ENCODE data around the gene ENOX1. TPM values are rescaled to one million over a fixed set of nuclear protein-coding genes. Genes with fewer than 3 reads are reported as not detected.

The ENOX1 gene
- total and polyA plus RNA-seq, 2 of the 8 experiments (the other 6 are each of a cell fraction or from before 2014, with no cell fraction given) = 0.23 to 0.37 TPM

DNA sequence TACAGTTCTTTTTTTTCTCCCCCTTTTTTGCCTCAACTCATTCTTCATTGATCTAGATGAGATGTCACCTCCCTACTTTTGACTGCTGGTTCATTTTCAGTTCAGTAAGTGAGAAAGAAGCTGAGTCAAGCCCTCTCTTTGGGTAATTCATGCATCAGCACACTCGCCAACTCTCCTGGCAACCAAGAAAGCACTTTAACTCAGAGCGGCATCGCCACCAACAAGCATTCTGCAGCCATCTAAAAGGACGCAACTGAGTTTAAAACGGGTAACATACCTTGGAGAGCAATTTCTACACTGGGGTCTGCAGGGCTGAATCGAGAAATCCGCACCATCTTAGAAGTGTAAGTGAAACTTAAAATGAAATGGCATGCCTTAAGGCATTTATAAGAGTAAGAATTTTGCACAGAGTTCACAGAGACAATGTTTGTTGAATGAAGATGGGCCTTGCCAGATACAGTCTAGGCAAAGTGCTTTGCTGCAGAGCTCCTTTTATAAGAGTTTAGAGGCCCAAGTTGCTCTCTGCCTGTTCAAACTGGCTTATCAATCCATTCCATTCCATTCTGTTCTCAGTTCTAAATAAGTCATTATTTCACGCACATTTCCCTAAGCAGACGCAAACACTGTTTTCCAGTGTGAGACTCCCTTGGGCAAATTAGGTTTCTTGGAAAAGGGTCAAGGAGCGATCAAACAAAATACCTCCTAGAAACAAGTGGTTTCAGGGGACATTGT, 338.0 kb downstream of the ENOX1 start (continued):
- TF ChIP-seq, protein P1, sequence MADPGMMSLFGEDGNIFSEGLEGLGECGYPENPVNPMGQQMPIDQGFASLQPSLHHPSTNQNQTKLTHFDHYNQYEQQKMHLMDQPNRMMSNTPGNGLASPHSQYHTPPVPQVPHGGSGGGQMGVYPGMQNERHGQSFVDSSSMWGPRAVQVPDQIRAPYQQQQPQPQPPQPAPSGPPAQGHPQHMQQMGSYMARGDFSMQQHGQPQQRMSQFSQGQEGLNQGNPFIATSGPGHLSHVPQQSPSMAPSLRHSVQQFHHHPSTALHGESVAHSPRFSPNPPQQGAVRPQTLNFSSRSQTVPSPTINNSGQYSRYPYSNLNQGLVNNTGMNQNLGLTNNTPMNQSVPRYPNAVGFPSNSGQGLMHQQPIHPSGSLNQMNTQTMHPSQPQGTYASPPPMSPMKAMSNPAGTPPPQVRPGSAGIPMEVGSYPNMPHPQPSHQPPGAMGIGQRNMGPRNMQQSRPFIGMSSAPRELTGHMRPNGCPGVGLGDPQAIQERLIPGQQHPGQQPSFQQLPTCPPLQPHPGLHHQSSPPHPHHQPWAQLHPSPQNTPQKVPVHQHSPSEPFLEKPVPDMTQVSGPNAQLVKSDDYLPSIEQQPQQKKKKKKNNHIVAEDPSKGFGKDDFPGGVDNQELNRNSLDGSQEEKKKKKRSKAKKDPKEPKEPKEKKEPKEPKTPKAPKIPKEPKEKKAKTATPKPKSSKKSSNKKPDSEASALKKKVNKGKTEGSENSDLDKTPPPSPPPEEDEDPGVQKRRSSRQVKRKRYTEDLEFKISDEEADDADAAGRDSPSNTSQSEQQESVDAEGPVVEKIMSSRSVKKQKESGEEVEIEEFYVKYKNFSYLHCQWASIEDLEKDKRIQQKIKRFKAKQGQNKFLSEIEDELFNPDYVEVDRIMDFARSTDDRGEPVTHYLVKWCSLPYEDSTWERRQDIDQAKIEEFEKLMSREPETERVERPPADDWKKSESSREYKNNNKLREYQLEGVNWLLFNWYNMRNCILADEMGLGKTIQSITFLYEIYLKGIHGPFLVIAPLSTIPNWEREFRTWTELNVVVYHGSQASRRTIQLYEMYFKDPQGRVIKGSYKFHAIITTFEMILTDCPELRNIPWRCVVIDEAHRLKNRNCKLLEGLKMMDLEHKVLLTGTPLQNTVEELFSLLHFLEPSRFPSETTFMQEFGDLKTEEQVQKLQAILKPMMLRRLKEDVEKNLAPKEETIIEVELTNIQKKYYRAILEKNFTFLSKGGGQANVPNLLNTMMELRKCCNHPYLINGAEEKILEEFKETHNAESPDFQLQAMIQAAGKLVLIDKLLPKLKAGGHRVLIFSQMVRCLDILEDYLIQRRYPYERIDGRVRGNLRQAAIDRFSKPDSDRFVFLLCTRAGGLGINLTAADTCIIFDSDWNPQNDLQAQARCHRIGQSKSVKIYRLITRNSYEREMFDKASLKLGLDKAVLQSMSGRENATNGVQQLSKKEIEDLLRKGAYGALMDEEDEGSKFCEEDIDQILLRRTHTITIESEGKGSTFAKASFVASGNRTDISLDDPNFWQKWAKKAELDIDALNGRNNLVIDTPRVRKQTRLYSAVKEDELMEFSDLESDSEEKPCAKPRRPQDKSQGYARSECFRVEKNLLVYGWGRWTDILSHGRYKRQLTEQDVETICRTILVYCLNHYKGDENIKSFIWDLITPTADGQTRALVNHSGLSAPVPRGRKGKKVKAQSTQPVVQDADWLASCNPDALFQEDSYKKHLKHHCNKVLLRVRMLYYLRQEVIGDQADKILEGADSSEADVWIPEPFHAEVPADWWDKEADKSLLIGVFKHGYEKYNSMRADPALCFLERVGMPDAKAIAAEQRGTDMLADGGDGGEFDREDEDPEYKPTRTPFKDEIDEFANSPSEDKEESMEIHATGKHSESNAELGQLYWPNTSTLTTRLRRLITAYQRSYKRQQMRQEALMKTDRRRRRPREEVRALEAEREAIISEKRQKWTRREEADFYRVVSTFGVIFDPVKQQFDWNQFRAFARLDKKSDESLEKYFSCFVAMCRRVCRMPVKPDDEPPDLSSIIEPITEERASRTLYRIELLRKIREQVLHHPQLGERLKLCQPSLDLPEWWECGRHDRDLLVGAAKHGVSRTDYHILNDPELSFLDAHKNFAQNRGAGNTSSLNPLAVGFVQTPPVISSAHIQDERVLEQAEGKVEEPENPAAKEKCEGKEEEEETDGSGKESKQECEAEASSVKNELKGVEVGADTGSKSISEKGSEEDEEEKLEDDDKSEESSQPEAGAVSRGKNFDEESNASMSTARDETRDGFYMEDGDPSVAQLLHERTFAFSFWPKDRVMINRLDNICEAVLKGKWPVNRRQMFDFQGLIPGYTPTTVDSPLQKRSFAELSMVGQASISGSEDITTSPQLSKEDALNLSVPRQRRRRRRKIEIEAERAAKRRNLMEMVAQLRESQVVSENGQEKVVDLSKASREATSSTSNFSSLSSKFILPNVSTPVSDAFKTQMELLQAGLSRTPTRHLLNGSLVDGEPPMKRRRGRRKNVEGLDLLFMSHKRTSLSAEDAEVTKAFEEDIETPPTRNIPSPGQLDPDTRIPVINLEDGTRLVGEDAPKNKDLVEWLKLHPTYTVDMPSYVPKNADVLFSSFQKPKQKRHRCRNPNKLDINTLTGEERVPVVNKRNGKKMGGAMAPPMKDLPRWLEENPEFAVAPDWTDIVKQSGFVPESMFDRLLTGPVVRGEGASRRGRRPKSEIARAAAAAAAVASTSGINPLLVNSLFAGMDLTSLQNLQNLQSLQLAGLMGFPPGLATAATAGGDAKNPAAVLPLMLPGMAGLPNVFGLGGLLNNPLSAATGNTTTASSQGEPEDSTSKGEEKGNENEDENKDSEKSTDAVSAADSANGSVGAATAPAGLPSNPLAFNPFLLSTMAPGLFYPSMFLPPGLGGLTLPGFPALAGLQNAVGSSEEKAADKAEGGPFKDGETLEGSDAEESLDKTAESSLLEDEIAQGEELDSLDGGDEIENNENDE (IDR thresholded peaks at IDR 0.05; ENCODE audit: insufficient replicate concordance, low read length) = no peak
- TF ChIP-seq EZH2 (IDR thresholded peaks at IDR 0.05; ENCODE audit: low read depth, low read length, severe bottlenecking) (no peak), CHD1 (IDR thresholded peaks at IDR 0.05; ENCODE audit: low read depth, low read length) (no peak), RXRA (IDR thresholded peaks at IDR 0.05; ENCODE audit: insufficient read depth, low read depth, low read length) (no peak), SIRT6 (IDR thresholded peaks at IDR 0.05; ENCODE audit: low read length) (no peak), KDM5A (IDR thresholded peaks at IDR 0.05; ENCODE audit: low read length) (no peak)
- TF ChIP-seq, protein P2, sequence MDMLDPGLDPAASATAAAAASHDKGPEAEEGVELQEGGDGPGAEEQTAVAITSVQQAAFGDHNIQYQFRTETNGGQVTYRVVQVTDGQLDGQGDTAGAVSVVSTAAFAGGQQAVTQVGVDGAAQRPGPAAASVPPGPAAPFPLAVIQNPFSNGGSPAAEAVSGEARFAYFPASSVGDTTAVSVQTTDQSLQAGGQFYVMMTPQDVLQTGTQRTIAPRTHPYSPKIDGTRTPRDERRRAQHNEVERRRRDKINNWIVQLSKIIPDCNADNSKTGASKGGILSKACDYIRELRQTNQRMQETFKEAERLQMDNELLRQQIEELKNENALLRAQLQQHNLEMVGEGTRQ (IDR thresholded peaks at IDR 0.05; ENCODE audit: low read length) = no peak
- TF ChIP-seq, protein P3, sequence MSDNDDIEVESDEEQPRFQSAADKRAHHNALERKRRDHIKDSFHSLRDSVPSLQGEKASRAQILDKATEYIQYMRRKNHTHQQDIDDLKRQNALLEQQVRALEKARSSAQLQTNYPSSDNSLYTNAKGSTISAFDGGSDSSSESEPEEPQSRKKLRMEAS (IDR thresholded peaks at IDR 0.05) = no peak

All from H1 (cell line).